Left ventricle myocardium inferior (tissue), 1 donor: Measurements from ENCODE around the gene RAPGEF4. TPM values are rescaled to one million over a fixed set of nuclear protein-coding genes. Genes with fewer than 3 reads are reported as not detected.
A peak's percentile ranks its signal among the peaks of the same experiment; 100 is the strongest.

Source experiments
- DNase-seq: peaks from one replicate; pipeline ENCODE4 v3.0.0-alpha.2; 2020
- H3K27ac ChIP-seq: fragments of 200-600 bp; replicated peaks from 2 replicates; pipeline ENCODE4 v1.8.0; 2021
- H3K27me3 ChIP-seq: fragments of 200-600 bp; 2 replicates; pipeline ENCODE4 v1.8.0; 2021; ENCODE audit warnings: low read depth
- H3K36me3 ChIP-seq: fragments of 200-600 bp; 2 replicates; pipeline ENCODE4 v1.8.0; 2021
- H3K4me1 ChIP-seq: fragments of 200-600 bp; 2 replicates; pipeline ENCODE4 v1.8.0; 2021
- H3K4me3 ChIP-seq: fragments of 200-600 bp; 2 replicates; pipeline ENCODE4 v1.8.0; 2021; ENCODE audit warnings: mild to moderate bottlenecking, moderate library complexity
- H3K9me3 ChIP-seq: fragments of 200-600 bp; replicated peaks from 2 replicates; pipeline ENCODE4 v1.8.0; 2021
- CTCF ChIP-seq: fragments of 200-600 bp; IDR thresholded peaks from 2 replicates; pipeline ENCODE4 v1.8.0; 2021; ENCODE audit warnings: antibody characterized with exemption, mild to moderate bottlenecking, borderline replicate concordance
- intact Hi-C: fragments of 100-400 bp; cut with micrococcal nuclease; formaldehyde crosslinking; loops from one replicate; pipeline ENCODE4 v1.11.0; 2022
- total RNA-seq: library from RNA; stranded (reverse); fragmentation: NEBNext Ultra II Directional; extraction: Animal tissue kit (Norgen Biotek cat#: 25700); gene quantifications from one replicate; pipeline ENCODE4 v1.2.1, GENCODE V29; 2021
- donor health status: DM: no; HTN: yes; CAD: no; lungs with severe emphysema.

The RAPGEF4 gene
- total RNA-seq, 1 donor from 2014 or later = 3.7 TPM

GRCh38 chr2:172708247-172708646 lies 27.4 kb upstream of the RAPGEF4 start:
- Histone ChIP-seq H3K9me3 (no peaks in the 10 kb centered on the region), H3K27me3 (peaks cover 17% of the 10 kb centered on the region), H3K36me3 (no peaks in the 10 kb centered on the region), H3K4me1 (peaks cover 28% of the 10 kb centered on the region), H3K27ac (no peak overlapping the region), H3K4me3 (no peak overlapping the region)
- intact Hi-C loops = no loop called here
- DNase-seq = no peak
- no peak for TF ChIP-seq CTCF

DNA sequence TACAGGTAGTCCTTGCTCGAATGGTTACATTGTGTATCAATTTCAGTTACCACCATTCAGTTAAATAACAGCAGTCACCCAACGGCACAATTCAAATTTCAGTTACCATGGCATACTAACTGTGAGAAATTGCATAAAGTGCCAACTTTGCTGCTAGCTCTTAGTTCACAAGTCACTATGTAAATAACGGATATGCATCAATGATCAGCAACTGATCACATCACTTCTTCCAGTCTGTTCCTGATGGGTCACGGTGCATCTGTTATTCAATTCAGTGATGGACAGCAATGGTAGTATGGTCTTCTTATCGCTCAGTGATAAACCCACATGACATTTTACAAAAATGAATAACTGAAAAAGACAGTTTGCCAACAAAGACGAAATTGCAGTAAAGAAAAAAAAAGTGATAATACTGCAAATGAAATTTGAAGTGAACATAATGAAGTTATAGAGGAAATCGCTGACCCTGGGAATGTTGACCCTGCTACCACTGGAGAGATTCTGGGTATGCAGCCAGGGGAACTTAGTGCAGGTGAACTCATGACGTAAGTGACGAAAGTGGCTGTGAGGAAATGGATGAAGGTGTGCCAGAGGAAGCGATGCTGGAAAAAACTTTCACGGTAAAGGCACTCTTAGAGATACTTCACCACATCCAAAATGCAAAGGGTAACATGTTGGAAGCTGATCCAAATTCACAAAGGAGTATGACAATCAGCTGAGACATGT lies 25.9 kb upstream of the RAPGEF4 start:
- DNase-seq = no peak
- intact Hi-C loops = no loop called here
- peaks cover 28% of the 10 kb centered on the region for H3K4me1 ChIP-seq
- no peaks in the 10 kb centered on the region for H3K36me3 ChIP-seq
- H3K27me3 ChIP-seq = peaks cover 17% of the 10 kb centered on the region
- no peaks in the 10 kb centered on the region for H3K9me3 ChIP-seq
- TF ChIP-seq CTCF = no peak
- H3K4me3 ChIP-seq = no peak overlapping the region
- H3K27ac ChIP-seq = peak overlapping the region; percentile 53

DNA sequence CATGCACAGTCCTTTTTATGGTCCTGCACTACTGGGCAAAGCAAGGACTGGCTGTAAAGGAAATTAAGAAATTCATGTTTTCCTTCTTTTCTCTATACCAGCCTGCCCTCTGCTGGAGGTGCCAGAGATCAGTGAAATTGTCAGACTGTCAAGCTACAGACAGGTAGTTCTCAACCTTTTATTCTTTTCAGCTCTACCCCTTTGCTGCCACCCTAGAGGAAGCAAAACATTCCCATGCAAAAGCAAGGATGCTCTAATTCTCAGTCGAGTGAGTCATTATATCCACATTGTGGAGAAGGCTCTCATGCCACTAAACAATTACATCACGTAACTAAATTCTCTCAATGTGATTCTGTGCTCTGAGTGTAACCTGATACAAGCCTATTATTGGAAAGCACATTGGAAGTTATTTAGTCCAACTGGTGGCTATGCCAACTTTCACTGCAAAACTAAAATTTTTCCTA lies 25.0 kb upstream of the RAPGEF4 start:
- DNase-seq = no peak
- H3K36me3 ChIP-seq = no peaks in the 10 kb centered on the region
- peak; percentile 66 for TF ChIP-seq CTCF
- peaks cover 28% of the 10 kb centered on the region for H3K4me1 ChIP-seq
- peak overlapping the region; percentile 53 for H3K27ac ChIP-seq
- H3K4me3 ChIP-seq = no peak overlapping the region
- H3K9me3 ChIP-seq = no peaks in the 10 kb centered on the region
- H3K27me3 ChIP-seq = peaks cover 17% of the 10 kb centered on the region
- intact Hi-C loops = no loop called here

- no peak for DNase-seq
- Histone ChIP-seq H3K27me3 (peaks cover 17% of the 10 kb centered on the region), H3K36me3 (no peaks in the 10 kb centered on the region), H3K4me1 (peaks cover 28% of the 10 kb centered on the region), H3K4me3 (no peak overlapping the region), H3K9me3 (no peaks in the 10 kb centered on the region), H3K27ac (peak overlapping the region; percentile 53)
- TF ChIP-seq CTCF = no peak
- intact Hi-C loops = no loop called here
These were observed 24.5 kb upstream of the RAPGEF4 start for GRCh38 chr2:172711110-172711509.

DNA sequence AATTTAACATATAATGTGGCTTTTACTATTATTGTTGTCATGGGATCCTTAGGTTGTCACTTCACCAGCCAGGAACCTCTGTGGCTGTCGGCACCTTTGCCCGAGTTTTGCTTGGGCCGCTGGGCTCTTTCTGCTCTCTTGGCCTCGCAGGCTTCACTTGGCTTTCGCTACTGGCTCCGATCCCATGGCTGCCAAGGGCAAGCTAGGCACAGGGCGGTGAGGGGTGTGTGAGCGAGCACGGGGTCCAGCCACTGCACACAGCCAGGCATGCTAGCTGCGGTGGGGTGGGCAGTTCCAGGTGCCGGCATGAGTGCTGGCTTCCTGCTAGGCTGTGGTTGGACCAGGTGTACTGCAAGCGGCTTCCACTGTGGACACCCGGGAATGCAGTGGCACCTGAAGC lies 23.4 kb upstream of the RAPGEF4 start:
- Histone ChIP-seq H3K36me3 (no peaks in the 10 kb centered on the region), H3K27me3 (peaks cover 8% of the 10 kb centered on the region), H3K27ac (peak overlapping the region; percentile 53), H3K4me3 (no peak overlapping the region), H3K4me1 (peaks cover 28% of the 10 kb centered on the region), H3K9me3 (no peaks in the 10 kb centered on the region)
- intact Hi-C loops = no loop called here
- peak; percentile 71 for DNase-seq
- TF ChIP-seq CTCF = no peak
